GM12874 (cell line): ENCODE data around the gene MRC2.

Experiments
- CTCF ChIP-seq: IDR thresholded peaks from 2 replicates; pipeline ENCODE4 v1.5.1; 2011; ENCODE audit warnings: low read depth, mild to moderate bottlenecking, control low read depth, low read length, moderate library complexity; ENCODE audit not compliant: insufficient read depth

The MRC2 gene

GRCh38 chr17:62675260-62675659, 47.8 kb downstream of the MRC2 start:
- TF ChIP-seq CTCF = no peak

- no peak for TF ChIP-seq CTCF
Observed at GRCh38 chr17:62675701-62676100, 48.2 kb downstream of the MRC2 start.

- TF ChIP-seq CTCF = no peak
Observed at GRCh38 chr17:62676231-62676943, 48.9 kb downstream of the MRC2 start.

- TF ChIP-seq CTCF = no peak
Observed at GRCh38 chr17:62676952-62677596, 49.6 kb downstream of the MRC2 start.

- TF ChIP-seq CTCF = no peak
Observed at GRCh38 chr17:62678214-62678919, 50.9 kb downstream of the MRC2 start.

- no peak for TF ChIP-seq CTCF
Observed at GRCh38 chr17:62679866-62680377, 52.5 kb downstream of the MRC2 start.

GRCh38 chr17:62680541-62681052, 53.1 kb downstream of the MRC2 start:
- TF ChIP-seq CTCF = no peak
